ENCODE results near the gene KCNG1. TPM values are rescaled to one million over a fixed set of nuclear protein-coding genes. Genes with fewer than 3 reads are reported as not detected.

KCNG1 gene
- total and polyA plus RNA-seq, 4 donors: 0.10 to 0.39 TPM; not detected in 2

DNA sequence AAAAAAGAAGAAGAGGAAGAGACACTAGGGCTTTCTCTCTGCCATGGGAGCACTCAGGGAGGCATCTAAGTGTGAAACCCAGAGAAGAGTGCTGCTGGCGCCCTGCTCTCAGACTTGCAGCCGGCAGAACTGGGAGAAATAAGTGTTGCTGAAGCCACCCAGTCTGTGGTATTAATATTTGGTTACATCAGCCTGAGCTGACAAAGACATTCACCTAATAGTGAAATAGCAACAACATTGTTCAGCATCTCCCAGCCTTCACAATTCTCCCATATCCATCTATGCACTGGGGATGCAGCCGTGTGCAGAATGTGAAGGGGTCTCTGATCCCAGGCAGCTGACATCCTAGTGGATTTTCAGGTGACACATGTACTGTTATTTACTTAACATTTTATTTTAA, 12.0 kb downstream of the KCNG1 start:
- Histone ChIP-seq H3K9me3 (ENCODE audit: control insufficient read depth, low read length) (no peaks in the 10 kb centered on the region), H3K27me3 (ENCODE audit: control insufficient read depth in 1 of 2, insufficient read depth in 2 of 2, low read length in 1 of 2) (no peaks in the 10 kb centered on the region), H3K4me3 (ENCODE audit: low read length in 2 of 2) (no peak overlapping the region), H3K36me3 (ENCODE audit: control insufficient read depth in 1 of 2, insufficient read depth in 2 of 2, low read length in 1 of 2) (no peaks in the 10 kb centered on the region), H3K27ac (ENCODE audit: low read depth in 1 of 2, low read length in 2 of 2) (no peak overlapping the region), H3K4me1 (ENCODE audit: control insufficient read depth in 1 of 2, insufficient read depth in 2 of 2, low read length in 2 of 2) (no peaks in the 10 kb centered on the region)
- DNase-seq (no peak), ATAC-seq (ENCODE audit: low FRiP score) (no peak)
- 89 to 96% methylated on average over 3 of the region's 3 CpGs for WGBS, 2 donors
- intact Hi-C loops (cut with DNase I): no loop called here

DNA sequence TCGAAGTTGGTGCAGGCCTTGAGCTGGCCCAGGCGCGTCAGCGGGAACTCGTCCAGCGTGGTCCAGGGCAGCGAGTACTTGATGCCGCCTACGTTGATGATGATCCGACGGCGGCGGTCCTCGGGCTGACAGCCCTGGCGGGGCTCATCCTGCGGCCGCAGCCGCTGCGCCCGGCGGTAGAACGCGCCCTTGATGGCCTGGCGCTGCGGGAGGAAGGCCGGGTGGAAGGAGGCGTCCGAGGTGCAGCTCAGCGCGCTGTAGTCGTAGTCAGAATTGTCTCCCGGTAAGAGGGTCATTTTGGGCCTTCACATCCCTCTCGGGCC, 12.9 kb downstream of the KCNG1 start:
- H3K9me3 ChIP-seq (ENCODE audit: control insufficient read depth, low read length): no peaks in the 10 kb centered on the region
- no peaks in the 10 kb centered on the region for H3K36me3 ChIP-seq (ENCODE audit: control insufficient read depth in 1 of 2, insufficient read depth in 2 of 2, low read length in 1 of 2)
- no peak overlapping the region for H3K4me3 ChIP-seq (ENCODE audit: low read length in 2 of 2)
- no peak for ATAC-seq (ENCODE audit: low FRiP score)
- intact Hi-C loops (cut with DNase I): no loop called here
- DNase-seq: no peak
- no peak overlapping the region for H3K27ac ChIP-seq (ENCODE audit: low read depth in 1 of 2, low read length in 2 of 2)
- no peaks in the 10 kb centered on the region for H3K27me3 ChIP-seq (ENCODE audit: control insufficient read depth in 1 of 2, insufficient read depth in 2 of 2, low read length in 1 of 2)
- H3K4me1 ChIP-seq (ENCODE audit: control insufficient read depth in 1 of 2, insufficient read depth in 2 of 2, low read length in 2 of 2): no peaks in the 10 kb centered on the region
- 73 to 83% methylated on average over 27 to 33 of the region's 33 CpGs for WGBS, 2 donors

DNA sequence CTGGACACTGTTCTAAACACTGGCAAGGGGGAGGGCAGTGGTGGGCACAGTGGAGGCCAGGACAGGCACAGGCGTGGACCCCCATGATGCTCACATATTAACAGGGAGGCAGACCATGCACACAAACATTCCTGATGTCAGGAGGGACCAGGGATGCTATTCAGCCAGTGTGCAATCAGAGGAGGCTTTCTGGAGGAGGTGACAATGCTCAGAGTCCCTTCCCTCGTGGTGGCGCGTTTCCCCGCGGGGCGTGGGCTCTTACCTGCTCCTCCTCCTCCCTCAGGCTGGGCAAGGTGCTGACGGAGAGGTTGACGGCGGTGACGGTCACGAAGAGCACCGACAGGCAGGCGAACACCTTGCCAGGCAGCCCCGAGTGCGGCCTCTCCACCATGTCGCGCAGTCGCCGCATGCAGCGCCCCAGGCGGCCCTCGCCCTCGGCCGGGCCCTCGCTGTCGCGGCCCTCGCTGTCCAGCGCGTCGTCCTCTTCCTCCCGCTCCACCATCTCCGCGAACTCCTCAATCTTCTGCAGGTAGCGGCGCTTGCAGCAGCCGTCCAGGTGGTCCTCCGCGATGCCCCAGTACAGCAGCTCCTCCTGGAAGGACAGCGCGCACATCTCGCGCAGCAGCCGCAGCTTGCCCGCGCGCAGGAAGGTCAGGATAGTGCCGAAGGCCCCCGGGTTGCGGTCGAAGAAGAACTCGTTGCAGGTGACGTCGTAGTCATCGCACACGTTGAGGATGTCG, 13.4 kb downstream of the KCNG1 start:
- Histone ChIP-seq H3K4me3 (ENCODE audit: low read length in 2 of 2) (no peak overlapping the region), H3K27me3 (ENCODE audit: control insufficient read depth in 1 of 2, insufficient read depth in 2 of 2, low read length in 1 of 2) (no peaks in the 10 kb centered on the region), H3K4me1 (ENCODE audit: control insufficient read depth in 1 of 2, insufficient read depth in 2 of 2, low read length in 2 of 2) (no peaks in the 10 kb centered on the region), H3K27ac (ENCODE audit: low read depth in 1 of 2, low read length in 2 of 2) (no peak overlapping the region), H3K9me3 (ENCODE audit: control insufficient read depth, low read length) (no peaks in the 10 kb centered on the region), H3K36me3 (ENCODE audit: control insufficient read depth in 1 of 2, insufficient read depth in 2 of 2, low read length in 1 of 2) (no peaks in the 10 kb centered on the region)
- 69 to 75% methylated on average over 58 of the region's 58 CpGs for WGBS, 2 donors
- intact Hi-C loops (cut with DNase I): no loop called here
- no peak for ATAC-seq (ENCODE audit: low FRiP score)
- no peak for DNase-seq

DNA sequence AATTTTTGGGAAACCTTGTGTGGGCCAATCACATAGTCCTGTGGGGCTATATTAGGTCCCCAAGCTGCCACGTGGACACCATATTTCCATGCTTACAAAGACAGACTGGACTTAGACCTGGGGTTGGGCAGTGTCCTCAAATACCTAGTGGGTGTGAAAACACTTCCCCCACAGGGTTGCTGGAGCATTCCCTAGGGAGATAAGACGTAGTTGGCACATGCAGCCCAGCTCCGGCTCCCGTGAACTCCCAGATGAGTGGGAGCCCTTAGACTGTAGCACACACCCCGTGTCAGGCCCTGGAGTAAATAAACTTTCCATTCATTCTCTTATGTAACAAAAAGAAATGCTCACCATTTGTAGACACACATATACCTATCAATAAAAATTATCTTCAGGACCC, 14.2 kb downstream of the KCNG1 start:
- H3K36me3 ChIP-seq (ENCODE audit: control insufficient read depth in 1 of 2, insufficient read depth in 2 of 2, low read length in 1 of 2): no peaks in the 10 kb centered on the region
- H3K4me3 ChIP-seq (ENCODE audit: low read length in 2 of 2): no peak overlapping the region
- ATAC-seq (ENCODE audit: low FRiP score) (no peak), DNase-seq (no peak)
- no peaks in the 10 kb centered on the region for H3K27me3 ChIP-seq (ENCODE audit: control insufficient read depth in 1 of 2, insufficient read depth in 2 of 2, low read length in 1 of 2)
- no peaks in the 10 kb centered on the region for H3K9me3 ChIP-seq (ENCODE audit: control insufficient read depth, low read length)
- H3K27ac ChIP-seq (ENCODE audit: low read depth in 1 of 2, low read length in 2 of 2): no peak overlapping the region
- 39 to 41% methylated on average over 5 of the region's 5 CpGs for WGBS, 2 donors
- H3K4me1 ChIP-seq (ENCODE audit: control insufficient read depth in 1 of 2, insufficient read depth in 2 of 2, low read length in 2 of 2): no peaks in the 10 kb centered on the region
- intact Hi-C loops (cut with DNase I): no loop called here

DNA sequence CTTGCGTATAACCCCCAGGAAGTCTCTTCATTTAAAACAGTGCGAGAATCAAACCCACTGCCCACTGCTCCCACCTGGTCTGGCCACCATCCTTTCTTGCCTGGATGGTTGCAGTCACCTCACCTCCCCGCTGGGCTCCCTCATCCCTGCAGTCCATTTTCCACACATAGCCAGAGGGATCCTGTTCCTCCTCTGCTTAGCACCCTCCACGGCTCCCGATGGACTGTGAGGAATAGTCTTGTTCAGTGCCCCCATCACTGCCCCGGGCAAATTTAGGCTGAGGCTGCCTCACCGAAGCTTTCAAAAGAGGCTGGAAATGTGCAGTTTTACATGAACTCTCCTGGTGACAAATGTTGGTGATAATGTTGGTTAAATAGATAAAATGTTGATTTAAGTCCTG, 17.7 kb downstream of the KCNG1 start:
- WGBS, 2 donors: 83 to 86% methylated on average over 7 of the region's 7 CpGs
- Histone ChIP-seq H3K9me3 (ENCODE audit: control insufficient read depth, low read length) (no peaks in the 10 kb centered on the region), H3K27ac (ENCODE audit: low read depth in 1 of 2, low read length in 2 of 2) (no peak overlapping the region), H3K36me3 (ENCODE audit: control insufficient read depth in 1 of 2, insufficient read depth in 2 of 2, low read length in 1 of 2) (no peaks in the 10 kb centered on the region), H3K27me3 (ENCODE audit: control insufficient read depth in 1 of 2, insufficient read depth in 2 of 2, low read length in 1 of 2) (no peaks in the 10 kb centered on the region), H3K4me1 (ENCODE audit: control insufficient read depth in 1 of 2, insufficient read depth in 2 of 2, low read length in 2 of 2) (no peaks in the 10 kb centered on the region), H3K4me3 (ENCODE audit: low read length in 2 of 2) (no peak overlapping the region)
- DNase-seq (no peak), ATAC-seq (ENCODE audit: low FRiP score) (no peak)
- intact Hi-C loops (cut with DNase I): no loop called here

DNA sequence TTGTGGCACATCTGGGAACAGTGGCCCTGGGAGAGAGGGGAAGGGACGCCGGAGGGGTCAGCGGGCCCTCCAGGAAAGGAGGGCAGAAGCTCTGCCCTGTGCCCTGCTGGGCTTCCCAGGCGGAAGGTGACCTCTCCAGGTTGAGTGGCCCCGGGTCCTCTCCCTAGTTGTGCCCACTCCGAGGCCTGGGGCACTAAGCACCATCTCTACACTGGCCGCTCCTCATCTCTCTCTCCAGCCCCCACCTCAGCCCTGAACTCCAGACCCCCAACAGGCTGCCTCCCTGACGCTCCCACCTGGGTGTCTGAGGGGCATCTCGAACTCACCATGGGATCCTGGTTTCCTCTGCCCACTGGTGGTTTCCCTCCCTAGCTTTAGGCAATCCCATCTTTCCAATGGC, 18.1 kb downstream of the KCNG1 start:
- Histone ChIP-seq H3K9me3 (ENCODE audit: control insufficient read depth, low read length) (no peaks in the 10 kb centered on the region), H3K4me1 (ENCODE audit: control insufficient read depth in 1 of 2, insufficient read depth in 2 of 2, low read length in 2 of 2) (no peaks in the 10 kb centered on the region), H3K27me3 (ENCODE audit: control insufficient read depth in 1 of 2, insufficient read depth in 2 of 2, low read length in 1 of 2) (no peaks in the 10 kb centered on the region), H3K4me3 (ENCODE audit: low read length in 2 of 2) (no peak overlapping the region), H3K27ac (ENCODE audit: low read depth in 1 of 2, low read length in 2 of 2) (no peak overlapping the region), H3K36me3 (ENCODE audit: control insufficient read depth in 1 of 2, insufficient read depth in 2 of 2, low read length in 1 of 2) (no peaks in the 10 kb centered on the region)
- intact Hi-C loops (cut with DNase I): no loop called here
- no peak for DNase-seq
- 91 to 95% methylated on average over 6 to 9 of the region's 9 CpGs for WGBS, 2 donors
- ATAC-seq (ENCODE audit: low FRiP score): no peak

DNA sequence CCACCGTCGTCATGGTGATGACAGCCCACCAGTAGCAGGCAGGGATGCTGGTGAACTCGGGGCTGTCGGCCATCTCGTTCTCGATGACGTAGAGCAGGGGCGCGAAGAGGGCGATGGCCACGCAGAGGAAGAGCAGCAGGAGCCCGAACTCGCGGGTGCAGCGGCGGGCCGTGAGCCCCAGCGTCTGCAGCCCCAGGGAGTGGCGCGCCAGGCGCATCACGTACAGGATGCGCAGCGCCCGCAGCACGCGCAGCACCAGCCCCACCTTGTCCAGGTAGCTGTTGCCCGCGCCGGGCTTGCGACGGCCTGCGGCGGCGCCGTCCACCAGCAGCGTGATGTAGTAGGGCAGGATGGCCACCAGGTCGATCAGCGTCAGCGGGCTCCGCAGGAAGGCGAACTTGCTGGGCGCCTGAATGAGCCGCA, 18.6 kb downstream of the KCNG1 start:
- Histone ChIP-seq H3K36me3 (ENCODE audit: control insufficient read depth in 1 of 2, insufficient read depth in 2 of 2, low read length in 1 of 2) (no peaks in the 10 kb centered on the region), H3K27ac (ENCODE audit: low read depth in 1 of 2, low read length in 2 of 2) (no peak overlapping the region), H3K4me3 (ENCODE audit: low read length in 2 of 2) (no peak overlapping the region), H3K9me3 (ENCODE audit: control insufficient read depth, low read length) (no peaks in the 10 kb centered on the region), H3K27me3 (ENCODE audit: control insufficient read depth in 1 of 2, insufficient read depth in 2 of 2, low read length in 1 of 2) (no peaks in the 10 kb centered on the region), H3K4me1 (ENCODE audit: control insufficient read depth in 1 of 2, insufficient read depth in 2 of 2, low read length in 2 of 2) (no peaks in the 10 kb centered on the region)
- ATAC-seq (ENCODE audit: low FRiP score): no peak
- intact Hi-C loops (cut with DNase I): no loop called here
- DNase-seq: no peak
- WGBS, 2 donors: 90 to 91% methylated on average over 44 of the region's 44 CpGs

DNA sequence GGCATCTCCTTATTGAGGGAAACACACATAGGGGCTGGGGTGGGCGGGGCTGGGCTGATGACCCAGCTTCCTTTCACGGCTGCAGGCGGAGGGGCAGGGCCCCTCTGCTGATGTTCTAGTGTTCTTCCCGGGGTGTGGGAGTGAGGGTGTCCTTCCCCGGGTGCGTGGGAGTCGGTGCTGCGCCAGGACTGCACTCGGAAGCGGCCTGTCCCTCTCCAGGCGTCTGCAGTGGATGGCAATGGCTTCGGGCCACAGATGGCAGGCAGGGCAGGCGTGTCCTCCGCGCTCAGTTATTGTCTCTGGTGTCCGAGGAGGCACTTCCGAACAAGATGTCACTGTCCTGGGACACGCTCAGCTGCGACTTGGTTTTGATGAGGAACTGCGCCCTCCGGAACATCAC, 19.2 kb downstream of the KCNG1 start:
- H3K27ac ChIP-seq (ENCODE audit: low read depth in 1 of 2, low read length in 2 of 2): no peak overlapping the region
- H3K9me3 ChIP-seq (ENCODE audit: control insufficient read depth, low read length): no peaks in the 10 kb centered on the region
- H3K36me3 ChIP-seq (ENCODE audit: control insufficient read depth in 1 of 2, insufficient read depth in 2 of 2, low read length in 1 of 2): no peaks in the 10 kb centered on the region
- no peaks in the 10 kb centered on the region for H3K27me3 ChIP-seq (ENCODE audit: control insufficient read depth in 1 of 2, insufficient read depth in 2 of 2, low read length in 1 of 2)
- 79 to 80% methylated on average over 21 of the region's 21 CpGs for WGBS, 2 donors
- ATAC-seq (ENCODE audit: low FRiP score) (no peak), DNase-seq (no peak)
- intact Hi-C loops (cut with DNase I): no loop called here
- H3K4me1 ChIP-seq (ENCODE audit: control insufficient read depth in 1 of 2, insufficient read depth in 2 of 2, low read length in 2 of 2): no peaks in the 10 kb centered on the region
- no peak overlapping the region for H3K4me3 ChIP-seq (ENCODE audit: low read length in 2 of 2)

DNA sequence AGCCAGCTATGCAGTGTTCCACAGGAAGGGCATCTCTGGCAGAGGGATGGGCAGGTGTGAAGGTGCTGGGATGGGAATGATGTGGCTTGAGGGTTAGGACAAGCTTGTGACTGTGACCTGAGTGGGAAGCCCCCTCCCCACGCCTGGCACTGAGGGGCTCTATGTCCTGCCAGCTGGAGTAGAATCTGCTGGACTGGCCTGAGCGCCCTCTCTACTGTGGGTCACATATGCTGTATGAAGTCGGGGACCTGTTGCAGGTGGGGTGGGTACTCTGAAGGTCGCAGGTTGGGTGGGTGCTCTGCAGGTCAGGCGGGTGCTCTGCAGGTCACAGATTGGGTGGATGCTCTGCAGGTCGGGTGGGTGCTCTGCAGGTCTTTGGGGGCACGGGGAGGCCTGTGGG, 20.3 kb downstream of the KCNG1 start:
- Histone ChIP-seq H3K4me3 (ENCODE audit: low read length in 2 of 2) (no peak overlapping the region), H3K9me3 (ENCODE audit: control insufficient read depth, low read length) (no peaks in the 10 kb centered on the region), H3K27me3 (ENCODE audit: control insufficient read depth in 1 of 2, insufficient read depth in 2 of 2, low read length in 1 of 2) (no peaks in the 10 kb centered on the region), H3K36me3 (ENCODE audit: control insufficient read depth in 1 of 2, insufficient read depth in 2 of 2, low read length in 1 of 2) (no peaks in the 10 kb centered on the region), H3K27ac (ENCODE audit: low read depth in 1 of 2, low read length in 2 of 2) (no peak overlapping the region), H3K4me1 (ENCODE audit: control insufficient read depth in 1 of 2, insufficient read depth in 2 of 2, low read length in 2 of 2) (no peaks in the 10 kb centered on the region)
- DNase-seq (no peak), ATAC-seq (ENCODE audit: low FRiP score) (no peak)
- intact Hi-C loops (cut with DNase I): no loop called here
- 71 to 80% methylated on average over 7 of the region's 7 CpGs for WGBS, 2 donors
